Testis (tissue), 3 donors: ENCODE data around the gene PTPRT. TPM values are rescaled to one million over a fixed set of nuclear protein-coding genes. Genes with fewer than 3 reads are reported as not detected.

Source experiments
- DNase-seq: peaks from one replicate; pipeline ENCODE4 v3.0.0-alpha.2; 2019
- H3K27ac ChIP-seq, 2 donors: fragments of 200-600 bp; sonication (generic); one replicate each; pipeline ENCODE4 v1.5.1; 2019
- H3K27me3 ChIP-seq: fragments of 200-600 bp; sonication (generic); one replicate; pipeline ENCODE4 v1.5.1; 2019
- H3K36me3 ChIP-seq: fragments of 200-600 bp; sonication (generic); one replicate; pipeline ENCODE4 v1.5.1; 2017; ENCODE audit warnings: low read depth; ENCODE audit errors: missing control alignments
- H3K4me1 ChIP-seq: fragments of 200-600 bp; sonication (generic); one replicate; pipeline ENCODE4 v1.5.1; 2019
- H3K4me3 ChIP-seq, 2 donors: fragments of 200-600 bp; sonication (generic); one replicate each; pipeline ENCODE4 v1.5.1; 2017 to 2019
- H3K9me3 ChIP-seq: fragments of 200-600 bp; sonication (generic); one replicate; pipeline ENCODE4 v1.5.1; 2017
- CTCF ChIP-seq, 3 experiments: fragments of 450-650 bp in 2 of 3; fragments of 200-600 bp in 1 of 3; sonication (generic) in 1 of 3; IDR thresholded peaks; one replicate each; pipeline ENCODE4 v1.5.1; 2016 to 2019; ENCODE audit warnings: antibody characterized with exemption in 3 of 3, mild to moderate bottlenecking in 2 of 3, moderate library complexity in 1 of 3
- POLR2A ChIP-seq: fragments of 450-650 bp; IDR thresholded peaks from one replicate; pipeline ENCODE4 v1.6.1; 2017; ENCODE audit warnings: antibody characterized with exemption, mild to moderate bottlenecking, moderate library complexity
- WGBS, 2 donors: methylation state at CpG; one replicate each; pipeline ENCODE4 v1.1.5; 2018; 5-methylcytosine and 5-hydroxymethylcytosine counted together
- intact Hi-C: fragments of 100-400 bp; cut with DNase I; formaldehyde crosslinking; loops from one replicate; pipeline ENCODE4 v1.15.1; 2023; ENCODE audit warnings: low total_unique reads
- polyA plus RNA-seq: library from polyadenylated mRNA; stranded (reverse); fragments of 350-450 nt; fragmentation: Illumina TruSeq; extraction: RNeasy Lipid Tissue Mini Kit (QIAGEN cat#74804); gene quantifications from one replicate; pipeline ENCODE4 v1.2.3, GENCODE V29; 2014; ENCODE audit warnings: low read depth, low replicate concordance; ENCODE audit not compliant: insufficient read depth
- total RNA-seq, 2 donors: library from RNA; depleted of rRNA; stranded (reverse); fragments of >200 nt; gene quantifications; one replicate each; pipeline ENCODE4 v1.2.3, GENCODE V29; 2016

The PTPRT gene
- total and polyA plus RNA-seq, 3 donors from 2014 or later, result 2.3 to 2.5 (median 2.3) TPM

GRCh38 chr20:43209831-43210230 lies 20.1 kb upstream of the PTPRT start:
- Histone ChIP-seq H3K27ac (no peak overlapping the region), H3K4me3 (no peak overlapping the region), H3K9me3 (no peaks in the 10 kb centered on the region), H3K4me1 (no peaks in the 10 kb centered on the region), H3K27me3 (no peaks in the 10 kb centered on the region), H3K36me3 (no peaks in the 10 kb centered on the region)
- TF ChIP-seq CTCF (IDR thresholded peaks at IDR 0.05) (no peak), POLR2A (no peak)
- WGBS, 2 donors, result 77 to 83% methylated on average over 2 of the region's 2 CpGs
- intact Hi-C loops, result no loop called here
- no peak for DNase-seq

- 85 to 89% methylated on average over 4 of the region's 4 CpGs for WGBS, 2 donors
- TF ChIP-seq POLR2A, result no peak
- peak in 1 of 3 experiments; percentile 17 for TF ChIP-seq CTCF (IDR thresholded peaks at IDR 0.05)
Observed at GRCh38 chr20:43205699-43206098, 16.0 kb upstream of the PTPRT start.

GRCh38 chr20:43202100-43202499 lies 12.4 kb upstream of the PTPRT start:
- no peaks in the 10 kb centered on the region for H3K4me1 ChIP-seq
- H3K36me3 ChIP-seq, result no peaks in the 10 kb centered on the region
- H3K27ac ChIP-seq, result no peak overlapping the region
- H3K4me3 ChIP-seq, result no peak overlapping the region
- no peak for DNase-seq
- no peaks in the 10 kb centered on the region for H3K27me3 ChIP-seq
- WGBS, 2 donors, result 89 to 94% methylated on average over 6 of the region's 6 CpGs
- H3K9me3 ChIP-seq, result no peaks in the 10 kb centered on the region
- intact Hi-C loops, result no loop called here
- TF ChIP-seq POLR2A, result no peak
- no peak for TF ChIP-seq CTCF (IDR thresholded peaks at IDR 0.05)

More at GRCh38 chr20:43205699-43206098, 16.0 kb upstream of the PTPRT start:
- no peak for DNase-seq
- intact Hi-C loops, result no loop called here
- no peaks in the 10 kb centered on the region for H3K9me3 ChIP-seq
- no peaks in the 10 kb centered on the region for H3K27me3 ChIP-seq
- no peak overlapping the region for H3K4me3 ChIP-seq
- H3K27ac ChIP-seq, result no peak overlapping the region
- no peaks in the 10 kb centered on the region for H3K4me1 ChIP-seq
- H3K36me3 ChIP-seq, result no peaks in the 10 kb centered on the region

DNA sequence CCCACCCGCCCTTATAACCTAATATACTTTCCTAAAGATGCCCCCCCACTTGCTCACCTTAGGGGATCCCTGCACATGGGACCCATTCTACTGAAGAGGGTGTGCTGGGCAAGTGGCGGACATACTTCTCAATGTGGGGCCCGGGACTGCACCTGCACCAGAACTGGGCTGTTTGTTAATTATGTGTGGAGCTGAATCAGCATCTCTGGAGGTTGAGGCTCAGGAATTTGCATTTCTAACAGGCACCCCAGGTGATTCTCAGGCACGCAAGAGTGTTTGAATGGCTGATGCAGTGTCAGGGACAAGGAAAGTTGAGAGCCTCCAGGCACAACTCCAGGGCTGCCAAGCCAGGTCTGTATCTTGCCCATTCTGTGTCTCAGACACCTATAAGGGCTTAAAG lies 8.9 kb upstream of the PTPRT start:
- 70 to 78% methylated on average over 4 of the region's 4 CpGs for WGBS, 2 donors
- Histone ChIP-seq H3K4me1 (no peaks in the 10 kb centered on the region), H3K4me3 (no peak overlapping the region), H3K9me3 (no peaks in the 10 kb centered on the region), H3K36me3 (no peaks in the 10 kb centered on the region), H3K27ac (no peak overlapping the region), H3K27me3 (no peaks in the 10 kb centered on the region)
- intact Hi-C loops, result no loop called here
- TF ChIP-seq POLR2A, result no peak
- no peak for TF ChIP-seq CTCF (IDR thresholded peaks at IDR 0.05)
- DNase-seq, result no peak

DNA sequence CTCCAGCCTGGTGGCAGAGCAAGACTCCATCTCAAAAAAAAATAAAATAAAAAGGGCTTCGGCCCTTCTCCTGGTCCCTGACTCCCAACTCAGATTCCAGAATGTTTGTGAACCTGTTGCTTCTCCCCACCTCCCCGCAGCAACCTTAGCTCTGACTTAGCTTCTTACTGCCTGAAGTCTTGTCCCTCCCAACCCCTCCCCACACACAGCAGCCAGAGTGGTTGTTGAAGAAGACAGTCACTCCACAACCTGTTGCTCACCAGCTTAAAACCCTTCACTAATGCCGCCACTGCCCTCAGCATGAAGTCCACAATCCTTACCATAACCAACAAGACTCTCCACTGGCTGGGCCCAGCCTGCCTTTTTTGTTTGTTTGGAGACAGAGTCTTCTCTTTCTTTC lies 6.5 kb upstream of the PTPRT start:
- H3K4me3 ChIP-seq, result no peak overlapping the region
- no peak for DNase-seq
- no peaks in the 10 kb centered on the region for H3K9me3 ChIP-seq
- intact Hi-C loops, result no loop called here
- no peak overlapping the region for H3K27ac ChIP-seq
- no peaks in the 10 kb centered on the region for H3K4me1 ChIP-seq
- TF ChIP-seq POLR2A, result no peak
- TF ChIP-seq CTCF (IDR thresholded peaks at IDR 0.05), result no peak
- no peaks in the 10 kb centered on the region for H3K36me3 ChIP-seq
- no peaks in the 10 kb centered on the region for H3K27me3 ChIP-seq
- 97% methylated on average over 3 of the region's 3 CpGs for WGBS, 2 donors
